Sigmoid colon (tissue), 4 donors: ENCODE data around the gene EHMT1.

Experiments used
- CTCF ChIP-seq, 4 experiments: fragments of 450-650 bp in 3 of 4; fragments of 200-600 bp in 1 of 4; IDR thresholded peaks; one replicate each; pipeline ENCODE4 v1.5.1; 2016 to 2019; ENCODE audit warnings: antibody characterized with exemption in 4 of 4, mild to moderate bottlenecking in 3 of 4, moderate library complexity in 2 of 4
- EP300 ChIP-seq, 4 donors: sonication (generic); formaldehyde crosslinking; IDR thresholded peaks; one replicate each; pipeline ENCODE4 v1.6.1; 2017; ENCODE audit warnings: antibody characterized with exemption in 4 of 4
- POLR2A ChIP-seq, 2 donors: fragments of 450-650 bp; IDR thresholded peaks; one replicate each; pipeline ENCODE4 v1.6.1; 2016; ENCODE audit warnings: antibody characterized with exemption in 2 of 2, mild to moderate bottlenecking in 2 of 2, moderate library complexity in 2 of 2
- POLR2AphosphoS5 ChIP-seq, 4 donors: sonication (generic); formaldehyde crosslinking; IDR thresholded peaks; one replicate each; pipeline ENCODE4 v1.6.1; 2017; ENCODE audit warnings: antibody characterized with exemption in 4 of 4

- no peak for TF ChIP-seq CTCF (IDR thresholded peaks at IDR 0.05)
- no peak for TF ChIP-seq POLR2AphosphoS5 (IDR thresholded peaks at IDR 0.05)
- no peak for TF ChIP-seq EP300 (IDR thresholded peaks at IDR 0.05)
- TF ChIP-seq POLR2A (IDR thresholded peaks at IDR 0.05) = no peak
These were observed 42.9 kb upstream of the EHMT1 start for GRCh38 chr9:137575716-137576411.
